Astrocyte of the spinal cord (primary cell): ENCODE data around the gene ATP10D.

Experiments used
- DNase-seq: peaks from one replicate; pipeline ENCODE4 v3.0.0; 2011; ENCODE audit warnings: low read depth, low spot score
- H3K4me3 ChIP-seq: 2 replicates; pipeline ENCODE4 v1.5.1; 2011; ENCODE audit warnings: low read depth, mild to moderate bottlenecking, low read length, moderate library complexity
- CTCF ChIP-seq: IDR thresholded peaks from 2 replicates; pipeline ENCODE4 v1.5.1; 2012; ENCODE audit warnings: low read depth, mild to moderate bottlenecking, low read length, inconsistent platforms
- in situ Hi-C: cut with HindIII; loops from 2 replicates; pipeline ENCODE4 v1.10.0; 2017; ENCODE audit warnings: low sequenced_read_pairs

ATP10D gene

GRCh38 chr4:47570816-47571215 is 85.7 kb downstream of the ATP10D start:
- no peak overlapping the region for H3K4me3 ChIP-seq
- TF ChIP-seq CTCF = no peak
- no peak for DNase-seq
- in situ Hi-C loops = no loop called here

- no peak for DNase-seq
- no peak overlapping the region for H3K4me3 ChIP-seq
- no peak for TF ChIP-seq CTCF
- in situ Hi-C loops = no loop called here
Measured at GRCh38 chr4:47572981-47573380, 87.9 kb downstream of the ATP10D start.

GRCh38 chr4:47577779-47578553 is 92.9 kb downstream of the ATP10D start:
- TF ChIP-seq CTCF = no peak
- peak; percentile 88 for DNase-seq
- H3K4me3 ChIP-seq = no peak overlapping the region
- in situ Hi-C loops = no loop called here

GRCh38 chr4:47579235-47579634 is 94.2 kb downstream of the ATP10D start:
- no peak overlapping the region for H3K4me3 ChIP-seq
- TF ChIP-seq CTCF = no peak
- in situ Hi-C loops = no loop called here
- no peak for DNase-seq

- H3K4me3 ChIP-seq = no peak overlapping the region
- in situ Hi-C loops = no loop called here
- DNase-seq = no peak
- no peak for TF ChIP-seq CTCF
Measured at GRCh38 chr4:47590325-47590724, 105.2 kb downstream of the ATP10D start.

DNA sequence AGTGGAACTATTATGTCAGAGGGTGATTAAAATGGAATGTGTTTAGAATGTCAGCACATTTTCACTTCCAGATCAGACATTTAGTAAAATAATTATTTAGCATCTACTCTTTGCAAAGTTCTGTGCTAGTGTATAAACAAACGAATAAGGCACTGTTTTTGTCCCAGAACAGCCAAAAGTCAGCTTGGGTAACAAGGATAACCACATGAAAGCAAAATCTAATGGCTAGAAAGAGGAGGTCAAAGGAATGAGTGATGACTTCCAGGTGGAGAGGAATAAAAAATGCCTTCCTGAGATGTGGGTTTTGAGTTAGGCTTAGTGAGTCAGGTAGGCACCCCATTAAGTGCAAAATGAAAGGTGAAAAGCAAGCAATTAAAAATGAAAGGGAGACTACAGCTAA is 112.6 kb downstream of the ATP10D start:
- H3K4me3 ChIP-seq = no peak overlapping the region
- in situ Hi-C loops = no loop called here
- TF ChIP-seq CTCF = no peak
- DNase-seq = no peak
